Measurements from ENCODE around the gene DEFB112.

DNA sequence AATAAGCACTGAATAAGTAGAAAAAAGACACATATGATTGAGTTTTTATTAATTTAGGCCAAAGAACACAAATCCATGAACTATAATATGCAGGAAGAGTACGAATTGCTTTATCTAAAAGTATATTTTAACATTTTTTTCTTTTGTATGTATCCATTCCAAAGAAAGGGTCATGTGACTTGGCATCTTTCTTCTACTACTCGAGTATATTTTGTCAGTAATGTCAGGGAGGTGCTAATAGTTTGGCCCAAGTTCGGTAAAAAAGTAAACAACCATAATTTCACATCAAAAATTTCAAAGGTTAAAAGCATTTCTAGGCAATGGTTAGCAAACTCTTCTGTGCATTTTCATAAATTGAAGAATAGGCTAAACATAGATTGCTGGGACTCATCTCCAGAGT lies 46.6 kb downstream of the DEFB112 start:
- TF ChIP-seq POLR2A (IDR thresholded peaks at IDR 0.05; ENCODE audit: low read length) (no peak), GATA1 (IDR thresholded peaks at IDR 0.05; ENCODE audit: low read depth, low read length) (no peak)

Data from erythroblast (primary cell).